ENCODE measurements around the gene SETD6. TPM values are rescaled to one million over a fixed set of nuclear protein-coding genes. Genes with fewer than 3 reads are reported as not detected.

Gene SETD6
- total RNA-seq, 1 experiment from 2014 or later: 19.5 TPM

GRCh38 chr16:58503166-58503862 lies 12.0 kb upstream of the SETD6 start:
- no peaks in the 10 kb centered on the region for H3K9me3 Mint-ChIP-seq (ENCODE audit: unreplicated experiment)
- intact Hi-C loops (cut with micrococcal nuclease): no loop called here
- BruUV-seq (replicated peaks): no TSS peak
- DNase-seq (ENCODE audit: unreplicated experiment): no peak
- H3K4me1 Mint-ChIP-seq (ENCODE audit: insufficient read depth, unreplicated experiment): no peaks in the 10 kb centered on the region
- H3K4me3 Mint-ChIP-seq (ENCODE audit: unreplicated experiment): no peak overlapping the region
- H3K27me3 Mint-ChIP-seq (ENCODE audit: insufficient read depth, unreplicated experiment): no peaks in the 10 kb centered on the region
- no peak overlapping the region for H3K27ac Mint-ChIP-seq (ENCODE audit: low read depth, unreplicated experiment)
- H3K36me3 Mint-ChIP-seq (ENCODE audit: insufficient read depth, unreplicated experiment): no peaks in the 10 kb centered on the region
- no peak for TF ChIP-seq CTCF (IDR thresholded peaks at IDR 0.05; ENCODE audit: unreplicated experiment)
- ChIA-PET CTCF (interaction anchor here (1.2 kb wide), 1 partner anchor 9 kb away, joined by 4 read pairs; no protein-coding TSS in a partner anchor), POLR2A (no interaction called here)

DNA sequence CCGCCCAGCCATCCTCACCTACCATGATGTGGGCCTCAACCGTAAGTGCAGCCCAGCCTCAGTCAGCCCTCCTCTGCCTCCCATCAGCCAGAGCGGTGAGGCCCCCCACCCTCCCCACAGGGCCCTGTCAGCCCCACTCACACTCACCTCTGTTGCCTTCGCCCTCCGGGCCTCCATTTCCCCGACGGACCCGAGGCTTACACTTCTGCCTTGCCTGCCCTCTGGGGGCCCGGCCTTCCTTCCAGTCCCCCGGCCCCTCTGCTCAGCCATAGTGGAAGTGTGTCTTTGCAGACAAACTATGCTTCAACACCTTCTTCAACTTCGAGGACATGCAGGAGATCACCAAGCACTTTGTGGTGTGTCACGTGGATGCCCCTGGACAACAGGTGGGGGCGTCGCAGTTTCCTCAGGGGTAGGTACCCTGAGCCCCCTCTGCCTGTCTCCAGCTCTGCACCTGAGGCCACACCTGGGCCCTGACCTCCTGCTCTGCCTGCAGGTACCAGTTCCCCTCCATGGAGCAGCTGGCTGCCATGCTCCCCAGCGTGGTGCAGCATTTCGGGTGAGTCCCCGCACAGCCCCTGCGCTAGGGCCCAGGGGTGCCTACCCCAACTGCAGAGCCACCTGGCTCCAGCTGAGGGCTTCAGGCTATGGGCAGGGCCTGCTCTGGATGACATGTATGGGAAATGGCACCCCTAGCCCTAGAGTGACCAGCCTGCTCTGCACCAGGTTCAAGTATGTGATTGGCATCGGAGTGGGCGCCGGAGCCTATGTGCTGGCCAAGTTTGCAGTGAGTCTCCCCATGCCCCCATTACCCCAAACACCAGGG lies 11.2 kb upstream of the SETD6 start:
- ChIA-PET CTCF (no interaction called here), POLR2A (no interaction called here)
- TF ChIP-seq CTCF (IDR thresholded peaks at IDR 0.05; ENCODE audit: unreplicated experiment): no peak
- no peaks in the 10 kb centered on the region for H3K36me3 Mint-ChIP-seq (ENCODE audit: insufficient read depth, unreplicated experiment)
- no peaks in the 10 kb centered on the region for H3K4me1 Mint-ChIP-seq (ENCODE audit: insufficient read depth, unreplicated experiment)
- BruUV-seq (replicated peaks): no TSS peak
- no peaks in the 10 kb centered on the region for H3K9me3 Mint-ChIP-seq (ENCODE audit: unreplicated experiment)
- no peak overlapping the region for H3K4me3 Mint-ChIP-seq (ENCODE audit: unreplicated experiment)
- no peaks in the 10 kb centered on the region for H3K27me3 Mint-ChIP-seq (ENCODE audit: insufficient read depth, unreplicated experiment)
- intact Hi-C loops (cut with micrococcal nuclease): no loop called here
- H3K27ac Mint-ChIP-seq (ENCODE audit: low read depth, unreplicated experiment): no peak overlapping the region
- no peak for DNase-seq (ENCODE audit: unreplicated experiment)

GRCh38 chr16:58506241-58507194 lies 8.8 kb upstream of the SETD6 start:
- no peak overlapping the region for H3K27ac Mint-ChIP-seq (ENCODE audit: low read depth, unreplicated experiment)
- H3K4me3 Mint-ChIP-seq (ENCODE audit: unreplicated experiment): no peak overlapping the region
- intact Hi-C loops (cut with micrococcal nuclease): no loop called here
- H3K4me1 Mint-ChIP-seq (ENCODE audit: insufficient read depth, unreplicated experiment): no peaks in the 10 kb centered on the region
- no TSS peak for BruUV-seq (replicated peaks)
- peaks cover 4% of the 10 kb centered on the region for H3K36me3 Mint-ChIP-seq (ENCODE audit: insufficient read depth, unreplicated experiment)
- POLR2A ChIA-PET: interaction anchor here (0.6 to 1.0 kb wide), 2 partner anchors 25 to 81 kb away, joined by 3 to 4 read pairs; no protein-coding TSS in a partner anchor
- H3K27me3 Mint-ChIP-seq (ENCODE audit: insufficient read depth, unreplicated experiment): no peaks in the 10 kb centered on the region
- H3K9me3 Mint-ChIP-seq (ENCODE audit: unreplicated experiment): no peaks in the 10 kb centered on the region
- CTCF ChIA-PET: interaction anchor here (0.6 to 1.2 kb wide), 2 partner anchors 11 to 139 kb away, joined by 3 to 4 read pairs; no protein-coding TSS in a partner anchor
- DNase-seq (ENCODE audit: unreplicated experiment): no peak
- TF ChIP-seq CTCF (IDR thresholded peaks at IDR 0.05; ENCODE audit: unreplicated experiment): no peak

All from MCF 10A (cell line).